ENCODE results near the gene GMDS.

The GMDS gene

GRCh38 chr6:1890071-1890470, 355.3 kb downstream of the GMDS start:
- DNase-seq (ENCODE audit: extremely low read depth, low read depth): no peak
- TF ChIP-seq CTCF (IDR thresholded peaks at IDR 0.05; ENCODE audit: low read depth, low read length): no peak

GRCh38 chr6:1885576-1886011, 359.8 kb downstream of the GMDS start:
- TF ChIP-seq CTCF (IDR thresholded peaks at IDR 0.05; ENCODE audit: low read depth, low read length): no peak
- DNase-seq (ENCODE audit: extremely low read depth, low read depth): no peak

GRCh38 chr6:1884313-1884712, 361.1 kb downstream of the GMDS start:
- TF ChIP-seq CTCF (IDR thresholded peaks at IDR 0.05; ENCODE audit: low read depth, low read length): no peak
- no peak for DNase-seq (ENCODE audit: extremely low read depth, low read depth)

- TF ChIP-seq CTCF (IDR thresholded peaks at IDR 0.05; ENCODE audit: low read depth, low read length): no peak
- DNase-seq (ENCODE audit: extremely low read depth, low read depth): no peak
Measured at GRCh38 chr6:1878330-1878729, 367.1 kb downstream of the GMDS start.

GRCh38 chr6:1873781-1874180, 371.6 kb downstream of the GMDS start:
- no peak for DNase-seq (ENCODE audit: extremely low read depth, low read depth)
- TF ChIP-seq CTCF (IDR thresholded peaks at IDR 0.05; ENCODE audit: low read depth, low read length): no peak

GRCh38 chr6:1872649-1873131, 372.7 kb downstream of the GMDS start:
- peak; percentile 3 for DNase-seq (ENCODE audit: extremely low read depth, low read depth)
- no peak for TF ChIP-seq CTCF (IDR thresholded peaks at IDR 0.05; ENCODE audit: low read depth, low read length)

GRCh38 chr6:1871724-1872315, 373.6 kb downstream of the GMDS start:
- TF ChIP-seq CTCF (IDR thresholded peaks at IDR 0.05; ENCODE audit: low read depth, low read length): no peak
- DNase-seq (ENCODE audit: extremely low read depth, low read depth): no peak

Measured in AG09319 (cell line).